GM10248 (cell line): ENCODE results near the gene MAP3K5.

Experiments
- CTCF ChIA-PET: fragments of 300-600 bp; sonication (Branson Sonifier 250); formaldehyde crosslinking; extraction: SDS; loops from one replicate; lab custom pipeline; 2021; ENCODE audit warnings: antibody characterized with exemption; lab: Yijun Ruan, JAX
- POLR2A ChIA-PET: fragments of 350-650 bp; sonication (Branson Sonifier 250); formaldehyde crosslinking; extraction: SDS; loops from one replicate; lab custom pipeline; 2020; ENCODE audit warnings: antibody characterized with exemption; lab: Yijun Ruan, JAX
- DNase-seq: peaks from one replicate; pipeline ENCODE4 v3.0.0; 2012; ENCODE audit errors: extremely low spot score
- TF ChIP-seq, protein P1 (sequence below): IDR thresholded peaks from 2 replicates; pipeline ENCODE4 v1.5.1; 2012; ENCODE audit warnings: mild to moderate bottlenecking, low read depth; ENCODE audit errors: extremely low read depth, missing control alignments, control extremely low read depth

Gene MAP3K5

DNA sequence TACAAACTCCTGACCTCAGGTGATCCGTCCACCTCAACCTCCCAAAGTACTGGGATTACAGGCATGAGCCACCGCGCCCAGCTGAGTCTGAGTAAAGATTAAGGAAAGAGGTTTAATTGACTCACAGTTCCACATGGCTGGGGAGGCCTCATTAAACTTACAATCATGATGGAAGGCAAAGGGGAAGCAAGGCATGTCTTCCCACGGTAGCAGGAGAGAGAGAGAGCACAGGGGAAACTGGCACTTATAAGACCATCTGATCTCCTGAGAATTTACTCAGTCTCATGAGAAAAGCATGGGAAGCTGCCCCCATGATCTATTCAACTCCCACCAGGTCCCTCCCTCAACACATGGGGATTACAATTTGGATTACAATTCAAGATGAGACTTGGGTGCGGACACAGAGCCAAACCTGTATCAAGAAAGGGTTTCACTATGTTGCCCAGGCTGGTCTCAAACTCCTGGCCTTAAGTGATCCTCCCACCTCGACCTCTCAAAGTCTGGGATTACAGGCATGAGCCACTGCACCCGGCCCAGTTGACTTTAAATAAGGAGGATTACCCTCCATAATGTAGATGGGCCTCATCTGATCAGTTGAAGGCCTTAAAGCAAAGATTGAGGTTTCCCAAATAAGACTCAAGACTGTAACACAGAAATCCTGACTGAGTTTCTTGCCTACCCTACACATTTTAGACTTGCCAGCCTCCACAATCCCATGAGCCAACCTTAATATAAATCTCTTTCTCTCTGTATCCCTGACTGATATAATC is 17.0 kb upstream of the MAP3K5 start:
- ChIA-PET CTCF (interaction anchor here (1.3 to 1.8 kb wide), 3 partner anchors 14 to 246 kb away, joined by 4 to 7 read pairs (median 4); no protein-coding TSS in a partner anchor), POLR2A (no interaction called here)
- DNase-seq, result no peak
- TF ChIP-seq, protein P1, sequence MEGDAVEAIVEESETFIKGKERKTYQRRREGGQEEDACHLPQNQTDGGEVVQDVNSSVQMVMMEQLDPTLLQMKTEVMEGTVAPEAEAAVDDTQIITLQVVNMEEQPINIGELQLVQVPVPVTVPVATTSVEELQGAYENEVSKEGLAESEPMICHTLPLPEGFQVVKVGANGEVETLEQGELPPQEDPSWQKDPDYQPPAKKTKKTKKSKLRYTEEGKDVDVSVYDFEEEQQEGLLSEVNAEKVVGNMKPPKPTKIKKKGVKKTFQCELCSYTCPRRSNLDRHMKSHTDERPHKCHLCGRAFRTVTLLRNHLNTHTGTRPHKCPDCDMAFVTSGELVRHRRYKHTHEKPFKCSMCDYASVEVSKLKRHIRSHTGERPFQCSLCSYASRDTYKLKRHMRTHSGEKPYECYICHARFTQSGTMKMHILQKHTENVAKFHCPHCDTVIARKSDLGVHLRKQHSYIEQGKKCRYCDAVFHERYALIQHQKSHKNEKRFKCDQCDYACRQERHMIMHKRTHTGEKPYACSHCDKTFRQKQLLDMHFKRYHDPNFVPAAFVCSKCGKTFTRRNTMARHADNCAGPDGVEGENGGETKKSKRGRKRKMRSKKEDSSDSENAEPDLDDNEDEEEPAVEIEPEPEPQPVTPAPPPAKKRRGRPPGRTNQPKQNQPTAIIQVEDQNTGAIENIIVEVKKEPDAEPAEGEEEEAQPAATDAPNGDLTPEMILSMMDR, result no peak

DNA sequence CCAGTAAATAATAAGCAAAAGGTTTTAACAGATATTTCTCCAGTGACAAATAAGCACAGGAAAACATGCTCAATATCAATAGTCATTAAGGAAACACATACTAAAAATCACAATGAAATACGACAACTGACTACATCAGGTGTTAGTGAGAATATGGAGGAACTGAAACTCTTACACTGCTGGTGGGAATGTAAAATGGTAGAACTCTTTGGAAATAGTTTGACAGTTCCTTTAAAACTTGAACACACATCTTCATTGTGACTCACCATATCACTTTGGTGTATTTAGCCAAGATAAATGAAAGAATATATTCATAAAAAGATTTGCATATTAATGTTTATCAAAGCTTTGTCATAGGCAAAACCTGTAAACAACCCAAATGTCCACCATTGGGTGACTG is 11.3 kb upstream of the MAP3K5 start:
- CTCF ChIA-PET, result interaction anchor here (4.9 to 5.2 kb wide), 2 partner anchors 11 to 159 kb away, joined by 21 to 35 read pairs; partner anchors contain the start of gene MAP3K5
- POLR2A ChIA-PET, result no interaction called here

DNA sequence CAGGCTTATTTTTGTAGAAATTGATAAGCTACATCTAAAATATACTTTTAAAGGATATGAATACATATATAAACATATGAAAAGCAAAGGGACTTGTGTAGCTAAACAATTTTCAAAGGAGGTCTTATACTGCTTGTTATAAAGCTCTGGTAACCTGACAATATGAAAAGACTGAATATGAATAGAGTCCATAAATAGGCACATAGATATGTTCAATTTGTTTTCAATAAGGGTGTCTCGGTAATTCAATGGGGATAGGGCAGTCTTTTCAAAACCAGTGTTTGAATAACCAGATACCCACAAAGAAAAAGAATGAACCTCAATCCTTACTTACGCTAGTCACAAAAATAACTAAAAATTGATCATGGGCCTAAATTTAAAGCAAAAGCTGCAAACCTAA is 9.3 kb upstream of the MAP3K5 start:
- POLR2A ChIA-PET, result no interaction called here
- no peak for DNase-seq
- CTCF ChIA-PET, result interaction anchor here (1.3 to 5.2 kb wide), 3 partner anchors 9 to 157 kb away, joined by 4 to 35 read pairs (median 21); partner anchors contain the start of genes MAP3K5 and PEX7
- TF ChIP-seq, protein P1, result no peak

More for the DNA sequence above, 11.3 kb upstream of the MAP3K5 start:
- TF ChIP-seq, protein P1, result no peak
- no peak for DNase-seq

DNA sequence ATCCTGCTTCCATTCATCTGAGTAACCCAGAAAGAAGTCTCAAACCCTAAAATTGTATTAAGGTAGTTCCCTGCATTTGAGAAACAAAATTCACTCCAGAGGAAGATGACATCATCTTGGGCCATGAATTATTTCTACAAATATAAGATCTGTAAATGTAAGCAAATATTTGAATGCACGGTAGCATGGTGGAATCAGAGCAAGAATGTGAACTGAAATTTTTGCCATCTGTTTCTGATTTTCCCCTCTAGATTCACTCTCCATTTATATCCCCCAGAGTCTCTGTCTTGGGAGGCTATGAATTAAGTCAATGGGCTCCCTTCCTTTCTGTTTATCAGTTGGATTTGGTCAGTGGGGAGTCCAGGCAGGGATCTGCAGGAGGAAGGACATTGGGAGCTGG is 5.8 kb upstream of the MAP3K5 start:
- ChIA-PET CTCF (interaction anchor here (0.6 to 2.8 kb wide), 3 partner anchors 153 to 1653 kb away, joined by 3 to 25 read pairs (median 3); no protein-coding TSS in a partner anchor), POLR2A (no interaction called here)
- TF ChIP-seq, protein P1, result no peak
- no peak for DNase-seq

DNA sequence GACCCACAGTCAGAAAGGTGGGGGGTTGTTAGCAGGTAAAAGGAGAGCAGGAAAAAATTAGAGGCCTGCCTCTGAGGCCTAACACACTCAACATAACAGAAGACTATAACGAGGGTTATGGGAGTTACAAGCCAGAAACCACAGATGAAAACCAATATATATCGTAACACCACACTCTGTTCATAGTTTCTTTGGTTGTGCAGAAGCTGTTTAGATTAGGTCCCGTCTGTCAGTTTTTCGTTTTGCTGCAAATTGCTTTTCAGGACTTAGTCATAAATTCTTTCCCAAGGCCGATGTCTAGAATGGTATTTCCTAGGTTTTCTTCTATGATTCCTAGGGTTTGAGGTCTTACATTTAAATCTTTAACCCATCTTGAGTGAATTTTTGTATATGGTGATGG is 3.7 kb upstream of the MAP3K5 start:
- CTCF ChIA-PET, result interaction anchor here (1.3 to 3.5 kb wide), 4 partner anchors 12 to 152 kb away, joined by 3 to 34 read pairs (median 10); partner anchors contain the start of gene PEX7
- TF ChIP-seq, protein P1, result no peak
- POLR2A ChIA-PET, result no interaction called here
- no peak for DNase-seq

DNA sequence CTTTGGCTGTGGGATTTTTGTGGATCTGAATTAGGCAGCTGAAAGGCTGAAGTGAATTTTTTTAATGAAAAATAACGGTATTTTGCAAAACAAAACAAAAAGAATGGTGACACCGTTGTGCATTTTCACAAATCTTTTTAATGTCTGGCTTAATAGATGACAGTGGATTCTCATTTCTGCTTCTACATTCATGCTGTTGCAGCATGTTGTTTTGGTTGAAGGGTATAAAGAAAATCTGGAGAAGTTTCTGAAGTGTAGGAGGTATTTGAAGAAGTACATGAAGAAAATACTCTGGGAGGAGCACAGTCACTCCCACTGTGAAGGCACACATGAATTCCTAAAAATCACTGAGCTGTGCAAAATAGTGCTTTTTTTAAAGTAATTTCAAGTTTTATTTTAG is 3.1 kb upstream of the MAP3K5 start:
- CTCF ChIA-PET, result interaction anchor here (1.3 to 3.5 kb wide), 5 partner anchors 13 to 188 kb away, joined by 3 to 34 read pairs (median 4); partner anchors contain the start of gene PEX7
- TF ChIP-seq, protein P1, result no peak
- POLR2A ChIA-PET, result no interaction called here
- DNase-seq, result no peak
